ENCODE results near the gene LTBP1.

LTBP1 gene

DNA sequence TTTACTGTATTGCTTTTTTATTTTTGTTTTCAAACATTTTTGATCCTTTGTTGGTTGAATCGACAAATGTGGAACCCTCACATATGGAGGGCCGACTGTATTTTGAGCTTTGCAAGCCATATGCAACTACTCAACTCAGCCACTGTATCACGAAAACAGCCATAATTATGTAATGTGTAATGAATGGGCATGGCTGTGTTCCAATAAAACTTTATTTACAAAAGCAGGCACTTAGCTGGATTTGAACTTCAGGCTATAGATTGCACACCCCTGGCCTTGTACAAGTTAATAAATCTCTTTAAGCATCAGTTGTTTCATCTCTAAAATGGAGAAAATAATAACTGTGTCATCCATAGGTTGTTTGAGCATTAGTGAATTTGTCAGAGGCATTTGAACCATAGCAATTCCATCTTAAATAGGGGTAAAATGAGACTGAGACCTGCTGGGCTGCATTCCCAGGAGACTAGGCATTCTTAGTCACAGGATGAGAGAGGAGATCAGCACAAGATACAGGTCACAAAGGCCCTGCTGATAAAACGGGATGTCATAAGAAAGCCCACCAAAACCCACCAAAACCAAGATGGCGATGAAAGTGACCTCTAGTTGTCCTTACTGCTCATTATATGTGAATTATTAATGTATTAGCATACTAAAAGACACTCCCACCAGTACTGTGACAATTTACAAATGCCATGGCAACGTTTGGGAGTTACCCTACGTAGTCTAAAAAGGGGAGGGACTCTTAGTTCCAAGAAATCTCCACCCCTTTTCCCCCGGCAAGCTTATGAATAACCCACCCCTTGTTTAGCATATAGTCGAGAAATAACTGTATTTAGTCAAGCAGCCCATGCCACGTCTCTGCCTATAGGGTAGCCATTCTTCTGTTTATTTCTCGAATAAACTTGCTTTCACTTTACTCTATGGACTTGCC, 13.7 kb upstream of the LTBP1 start:
- DNase-seq (ENCODE audit: low read depth, low spot score) = no peak

DNA sequence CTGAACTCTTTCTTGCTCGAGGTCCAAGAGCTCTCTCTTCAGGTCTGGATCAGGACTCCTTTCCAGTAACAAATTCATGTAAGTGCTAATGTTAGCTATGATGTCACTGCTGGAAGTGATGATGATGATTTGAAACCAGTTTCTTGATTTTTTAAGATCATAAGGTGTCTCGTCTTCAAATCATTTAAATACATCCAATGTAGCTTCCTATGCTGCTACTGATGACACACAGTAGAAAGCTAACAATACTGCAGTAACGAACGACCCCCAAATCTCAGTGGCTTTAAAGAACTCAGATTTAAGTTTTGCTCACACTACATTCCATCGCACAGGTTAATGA, 13.0 kb upstream of the LTBP1 start:
- no peak for DNase-seq (ENCODE audit: low read depth, low spot score)

DNA sequence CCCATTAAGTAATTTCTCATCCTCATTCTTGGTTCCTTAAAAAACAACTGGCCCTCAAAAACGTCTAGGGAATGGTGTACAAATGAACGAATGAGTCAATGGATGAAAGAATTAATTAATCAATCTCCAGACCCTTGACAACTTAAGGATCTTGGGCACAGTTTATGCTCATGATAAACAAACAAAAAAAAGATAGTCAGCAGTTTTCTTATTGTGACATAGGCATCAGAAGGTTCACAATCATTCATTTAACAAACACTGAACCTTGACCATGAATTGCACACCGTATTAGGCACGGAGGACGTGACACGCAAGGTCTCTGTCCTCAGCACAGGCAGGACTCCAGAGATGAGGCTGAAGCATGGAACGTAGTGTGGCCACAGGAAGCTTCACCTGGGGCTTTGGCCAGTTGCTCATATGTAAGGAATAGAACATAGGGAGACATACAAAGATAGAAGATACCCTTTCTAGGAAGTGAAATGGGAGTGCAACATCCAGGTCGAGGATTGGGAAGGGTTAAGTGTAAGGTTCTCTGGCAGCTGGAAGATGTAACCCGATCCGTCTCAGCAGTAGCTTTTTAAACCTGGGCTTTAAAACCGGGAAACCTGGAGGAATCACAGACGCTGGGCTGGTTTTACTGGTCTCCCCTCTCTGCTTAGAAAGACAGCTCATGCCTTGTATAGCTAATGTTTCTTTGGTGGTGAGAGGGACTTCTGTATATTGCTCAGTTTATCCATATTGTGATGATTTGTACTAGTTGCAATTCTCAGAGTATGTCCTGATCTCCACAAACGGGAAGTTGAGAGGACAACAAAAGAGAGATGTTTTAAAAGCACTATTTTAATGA, 8.9 kb upstream of the LTBP1 start:
- no peak for DNase-seq (ENCODE audit: low read depth, low spot score)

DNA sequence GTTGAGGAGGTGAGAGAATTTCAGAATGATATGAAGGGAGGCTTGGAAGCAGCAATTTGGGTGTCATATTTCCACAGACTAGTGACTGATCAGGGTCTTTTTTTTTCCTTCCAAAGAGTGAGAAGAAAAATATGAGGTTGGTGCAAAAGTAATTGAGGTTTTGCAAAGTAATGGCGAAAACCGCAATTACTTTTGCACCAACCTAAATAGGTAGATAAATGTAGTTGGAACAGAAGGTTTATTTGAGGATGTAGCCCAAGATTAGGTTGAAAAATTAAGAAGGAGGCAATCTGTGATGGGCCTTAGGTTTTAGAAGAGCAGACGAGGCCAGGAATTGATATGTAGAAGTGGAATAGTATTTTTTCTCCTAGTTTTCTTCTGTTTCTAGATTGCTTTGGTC, 7.8 kb upstream of the LTBP1 start:
- no peak for DNase-seq (ENCODE audit: low read depth, low spot score)

DNA sequence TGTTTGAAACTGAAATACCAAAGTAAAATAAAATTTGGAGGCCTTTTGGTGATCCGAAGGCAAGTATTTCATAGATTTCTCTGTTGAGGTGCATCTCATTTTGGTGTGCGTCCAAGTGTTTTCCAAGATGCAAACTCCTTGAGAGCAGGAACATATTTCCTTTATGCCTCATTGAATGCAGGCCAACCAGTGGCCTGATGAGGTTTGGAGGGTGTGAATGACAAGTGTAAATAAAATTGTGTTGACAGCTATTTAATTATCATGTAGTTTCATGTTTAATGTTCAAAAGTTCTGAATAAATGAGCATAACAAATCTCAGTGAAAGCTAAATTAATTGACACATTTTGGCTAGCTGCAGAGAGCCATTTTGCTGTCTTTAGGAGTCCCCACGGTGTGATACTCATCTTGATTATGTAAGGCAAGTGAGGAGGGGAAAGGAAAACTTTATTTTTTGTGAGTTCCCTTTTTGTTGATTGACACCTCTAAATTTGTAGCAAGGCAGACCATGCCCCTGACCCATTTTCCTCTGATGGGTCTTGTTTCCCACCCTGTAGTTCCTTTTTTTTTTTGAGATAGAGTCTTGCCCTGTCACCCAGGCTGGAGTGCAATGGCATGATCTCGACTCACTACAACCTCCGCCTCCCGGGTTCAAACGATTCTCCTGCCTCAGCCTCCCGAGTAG, 6.3 kb upstream of the LTBP1 start:
- DNase-seq (ENCODE audit: low read depth, low spot score) = no peak

- DNase-seq (ENCODE audit: low read depth, low spot score) = no peak
Observed at GRCh38 chr2:32941944-32942690, 4.6 kb upstream of the LTBP1 start.

- no peak for DNase-seq (ENCODE audit: low read depth, low spot score)
Observed at GRCh38 chr2:32942793-32943485, 3.8 kb upstream of the LTBP1 start.

- DNase-seq (ENCODE audit: low read depth, low spot score) = no peak
Observed at GRCh38 chr2:32945286-32945685, 1.5 kb upstream of the LTBP1 start.

- no peak for DNase-seq (ENCODE audit: low read depth, low spot score)
Observed at GRCh38 chr2:32947076-32947483, 327 bp downstream of the LTBP1 start.

- DNase-seq (ENCODE audit: low read depth, low spot score) = no peak
Observed at GRCh38 chr2:32947484-32948143, 861 bp downstream of the LTBP1 start.

DNA sequence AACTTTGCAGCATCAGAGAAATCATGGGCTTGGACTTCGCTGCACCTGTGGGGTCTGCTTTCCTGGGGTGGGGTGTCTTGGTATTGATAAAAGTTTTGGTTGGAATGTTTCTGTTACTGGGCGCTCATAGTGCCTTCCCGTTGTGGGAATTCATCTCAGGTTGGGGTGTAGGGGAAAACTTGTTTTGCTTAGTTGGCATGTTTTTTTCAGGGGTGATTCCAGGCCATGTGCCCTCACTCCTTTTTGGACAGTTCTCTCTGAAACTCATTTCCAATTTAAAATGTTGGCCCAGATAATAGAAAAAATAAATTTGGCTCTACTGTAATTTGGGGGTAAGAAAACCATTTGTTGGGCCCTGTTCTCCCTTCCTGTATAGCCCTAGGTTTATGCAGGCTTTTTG, 1.5 kb downstream of the LTBP1 start:
- DNase-seq (ENCODE audit: low read depth, low spot score) = no peak

GRCh38 chr2:32949260-32949659, 2.5 kb downstream of the LTBP1 start:
- no peak for DNase-seq (ENCODE audit: low read depth, low spot score)

- DNase-seq (ENCODE audit: low read depth, low spot score) = no peak
Observed at GRCh38 chr2:32951672-32952071, 4.9 kb downstream of the LTBP1 start.

- no peak for DNase-seq (ENCODE audit: low read depth, low spot score)
Observed at GRCh38 chr2:32952761-32953476, 6.2 kb downstream of the LTBP1 start.

DNA sequence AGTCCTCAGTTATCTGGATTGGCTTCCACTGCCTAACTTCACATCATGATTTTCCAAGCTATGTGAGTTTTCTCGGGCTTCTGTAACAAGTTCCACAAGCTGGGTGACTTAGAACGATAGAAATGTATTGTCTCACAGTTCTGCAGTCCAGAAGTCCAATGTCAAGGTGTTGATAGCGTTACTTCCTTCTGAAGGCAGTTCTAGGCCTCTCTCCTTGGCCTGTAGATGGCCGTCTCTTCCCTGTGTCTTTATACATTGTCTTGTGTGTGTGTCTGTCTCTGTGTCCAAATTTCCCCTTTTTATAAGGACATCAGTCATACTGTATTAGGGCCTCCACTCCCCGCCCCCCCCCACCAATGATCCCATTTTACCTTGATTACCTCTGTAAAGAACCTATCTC, 7.5 kb downstream of the LTBP1 start:
- no peak for DNase-seq (ENCODE audit: low read depth, low spot score)

GRCh38 chr2:32958821-32959220, 12.1 kb downstream of the LTBP1 start:
- DNase-seq (ENCODE audit: low read depth, low spot score) = no peak

GRCh38 chr2:32960238-32960637, 13.5 kb downstream of the LTBP1 start:
- DNase-seq (ENCODE audit: low read depth, low spot score) = no peak

DNA sequence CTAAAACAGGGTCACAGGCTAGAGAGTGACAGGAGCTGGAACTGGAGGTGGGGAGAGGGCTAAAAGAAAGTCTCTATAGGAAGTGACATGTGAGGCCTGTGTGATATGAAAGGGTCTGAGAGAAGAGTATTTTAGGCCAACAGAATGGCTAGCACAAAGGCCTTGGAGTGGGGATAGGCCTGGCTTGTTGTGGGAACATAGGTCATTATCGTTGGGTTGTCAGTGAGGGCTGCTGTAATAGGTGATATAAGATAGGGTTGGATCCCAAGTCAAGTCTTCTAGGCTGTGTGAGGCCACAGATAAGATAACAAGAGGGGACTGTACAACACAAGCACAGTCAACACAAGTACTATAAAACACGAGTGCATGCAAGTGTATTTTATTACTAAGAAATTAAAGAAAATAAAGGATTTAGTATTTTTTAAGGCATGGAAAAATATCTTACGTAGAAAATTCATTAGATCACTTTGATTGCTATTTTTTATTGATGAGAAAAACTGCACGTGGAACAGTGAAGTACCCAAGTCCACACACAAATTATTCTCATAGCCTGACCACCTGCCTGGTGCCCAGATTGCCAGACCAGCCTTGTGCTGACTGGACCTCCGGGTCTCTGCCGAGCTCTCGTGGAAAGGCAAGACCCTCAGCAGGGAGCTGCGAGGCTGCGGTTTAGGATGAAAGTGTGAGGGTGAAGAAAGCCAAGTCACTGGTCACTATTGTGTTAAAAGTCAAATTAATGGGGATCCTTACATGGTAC, 14.1 kb downstream of the LTBP1 start:
- DNase-seq (ENCODE audit: low read depth, low spot score) = no peak

GRCh38 chr2:32962690-32963089, 15.9 kb downstream of the LTBP1 start:
- no peak for DNase-seq (ENCODE audit: low read depth, low spot score)
